ENCODE results near the gene CGB7.
A peak's percentile ranks its signal among the peaks of the same experiment; 100 is the strongest.
"Not testable (repeated sequence)": the region's sequence is repeated elsewhere in the genome, so short reads cannot be mapped to it uniquely, and the experiment has no call there.

Gene CGB7

DNA sequence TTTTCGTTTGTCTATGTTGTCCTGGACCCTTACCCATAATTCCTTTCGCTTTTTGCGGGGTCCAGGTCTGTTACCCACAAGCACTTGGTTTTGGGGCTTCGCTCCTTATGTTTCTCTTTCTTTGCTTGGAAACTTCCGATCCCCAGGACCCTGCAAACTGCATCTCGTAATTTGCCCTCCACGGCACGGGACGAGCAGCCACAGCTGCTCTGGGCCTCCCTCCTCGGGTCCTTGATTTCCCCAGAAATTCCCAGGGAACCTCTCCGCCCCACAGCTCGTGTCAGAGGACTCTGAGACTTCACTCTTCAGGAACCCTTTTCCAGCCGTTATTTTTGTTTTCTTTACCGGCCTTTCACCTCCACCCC lies 28.3 kb upstream of the CGB7 start:
- no peak for DNase-seq (ENCODE audit: low read depth in 2 of 2)
- TF ChIP-seq CTCF (IDR thresholded peaks at IDR 0.05; ENCODE audit: low read depth, low read length), result no peak

DNA sequence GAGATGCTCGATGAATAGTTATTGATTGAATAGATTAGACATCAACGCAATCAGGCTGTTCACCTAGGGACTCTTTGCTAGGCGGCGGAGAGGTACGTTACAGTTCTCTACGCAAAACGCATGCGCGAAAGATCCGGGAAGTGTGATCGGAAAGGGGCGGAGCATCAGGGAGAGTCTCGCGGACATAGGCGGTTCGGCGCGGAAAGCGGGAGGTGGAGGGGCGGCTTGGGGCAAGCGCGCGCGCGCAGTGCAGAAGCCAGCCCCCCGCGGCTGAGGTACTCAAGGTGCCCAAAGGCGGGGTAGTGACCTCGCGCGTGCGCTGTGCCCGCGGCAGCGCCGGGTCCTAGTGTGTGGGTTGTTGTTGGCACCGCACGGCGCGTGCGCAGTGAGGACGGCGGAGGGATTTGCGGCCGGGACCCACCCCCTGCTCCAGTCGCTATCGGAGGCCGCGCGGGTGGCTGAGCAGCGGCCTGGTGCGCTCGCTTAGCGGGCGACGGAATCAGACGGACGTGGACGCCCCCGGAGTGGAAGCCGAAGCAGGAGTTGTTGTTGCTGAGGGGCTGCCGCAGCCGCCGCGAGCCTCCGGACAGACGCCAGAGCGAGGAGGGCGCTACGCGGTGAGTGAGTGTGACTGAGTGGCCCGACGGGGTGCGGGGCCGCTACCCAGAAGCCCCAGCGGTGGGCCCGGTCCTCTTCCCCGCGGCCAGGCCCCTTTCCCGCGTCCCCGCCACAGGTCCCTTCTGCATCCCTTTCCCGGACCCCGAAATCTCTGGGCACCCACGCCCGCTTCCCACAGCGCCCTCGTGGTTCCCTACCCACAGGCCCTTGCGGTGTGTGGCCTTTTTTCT lies 27.7 kb upstream of the CGB7 start, which contains the start of gene SNRNP70:
SNRNP70 (plus strand) TSS at position 432 of the 848 bp plus-strand sequence. CDS start 964 bp downstream, outside the sequence.
- TF ChIP-seq CTCF (IDR thresholded peaks at IDR 0.05; ENCODE audit: low read depth, low read length), result no peak
- peak; percentile 100 for DNase-seq (ENCODE audit: low read depth in 2 of 2)
- H3K4me3 ChIP-seq (replicated peaks in 1 of 2; ENCODE audit: low read depth in 2 of 2, low read length in 2 of 2), result peak within 1 kb of the TSS; percentile 92 to 95

More for the DNA sequence above, 28.3 kb upstream of the CGB7 start:
- peak overlapping the region; percentile 92 to 95 for H3K4me3 ChIP-seq (replicated peaks in 1 of 2; ENCODE audit: low read depth in 2 of 2, low read length in 2 of 2)

DNA sequence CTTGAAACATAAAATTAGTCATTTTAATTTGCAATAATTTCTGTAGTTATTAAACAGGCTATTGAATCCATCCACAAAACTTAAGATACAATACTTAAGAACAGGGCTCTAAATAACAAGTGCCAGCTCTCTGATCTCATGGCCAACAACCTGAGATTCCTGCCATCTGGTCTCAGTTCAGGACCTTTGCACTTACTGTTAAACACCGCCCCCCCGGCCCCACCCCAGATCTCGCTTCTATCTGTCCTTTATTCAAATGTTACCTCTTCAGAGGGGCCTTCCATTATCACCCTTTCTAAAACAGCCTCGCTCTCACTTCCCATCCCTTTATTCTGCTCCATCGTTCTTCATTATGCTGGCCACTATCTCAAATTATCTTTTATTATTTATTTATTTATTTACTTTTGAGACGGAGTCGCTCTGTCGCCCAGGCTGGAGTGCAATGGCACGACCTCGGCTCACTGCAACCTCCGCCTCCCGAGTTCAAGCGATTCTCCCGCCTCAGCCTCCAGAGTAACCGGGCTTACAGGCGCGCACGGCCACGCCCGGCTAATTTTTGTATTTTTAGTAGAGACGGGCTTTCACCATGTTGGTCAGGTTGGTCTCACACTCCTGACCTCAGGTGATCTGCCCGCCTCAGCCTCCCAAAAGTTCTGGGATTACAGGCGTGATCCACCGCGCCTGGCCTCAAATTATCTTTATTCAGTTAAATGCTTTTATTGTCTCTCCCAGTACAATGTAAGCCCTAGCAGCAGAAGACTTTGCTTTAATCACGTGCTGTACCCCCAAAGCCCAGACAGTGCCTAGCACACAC lies 26.9 kb upstream of the CGB7 start:
- DNase-seq (ENCODE audit: low read depth in 2 of 2), result no peak
- no peak for TF ChIP-seq CTCF (IDR thresholded peaks at IDR 0.05; ENCODE audit: low read depth, low read length)
- H3K4me3 ChIP-seq (replicated peaks in 1 of 2; ENCODE audit: low read depth in 2 of 2, low read length in 2 of 2), result peak overlapping the region; percentile 19 to 92

DNA sequence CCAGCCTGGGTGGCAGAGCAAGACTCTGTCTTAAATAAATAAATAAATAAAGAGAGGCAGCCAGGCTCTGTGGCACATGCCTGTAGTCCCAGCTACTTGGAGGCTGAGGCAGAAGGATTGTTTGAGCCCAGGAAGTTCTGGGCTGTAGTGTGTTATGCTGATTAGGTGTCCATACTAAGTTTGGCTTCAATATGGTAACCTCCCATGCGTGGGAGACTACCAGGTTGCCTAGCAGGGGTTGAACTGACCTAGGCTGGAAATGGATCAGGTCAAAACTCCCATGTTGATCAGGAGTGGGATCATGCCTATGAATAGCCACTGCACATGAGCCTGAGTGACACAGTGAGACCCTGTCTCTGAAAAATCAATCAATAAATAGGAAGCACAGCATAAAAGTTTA lies 23.7 kb upstream of the CGB7 start:
- H3K4me3 ChIP-seq (replicated peaks in 1 of 2; ENCODE audit: low read depth in 2 of 2, low read length in 2 of 2), result no peak overlapping the region
- DNase-seq (ENCODE audit: low read depth in 2 of 2), result no peak
- TF ChIP-seq CTCF (IDR thresholded peaks at IDR 0.05; ENCODE audit: low read depth, low read length), result no peak

DNA sequence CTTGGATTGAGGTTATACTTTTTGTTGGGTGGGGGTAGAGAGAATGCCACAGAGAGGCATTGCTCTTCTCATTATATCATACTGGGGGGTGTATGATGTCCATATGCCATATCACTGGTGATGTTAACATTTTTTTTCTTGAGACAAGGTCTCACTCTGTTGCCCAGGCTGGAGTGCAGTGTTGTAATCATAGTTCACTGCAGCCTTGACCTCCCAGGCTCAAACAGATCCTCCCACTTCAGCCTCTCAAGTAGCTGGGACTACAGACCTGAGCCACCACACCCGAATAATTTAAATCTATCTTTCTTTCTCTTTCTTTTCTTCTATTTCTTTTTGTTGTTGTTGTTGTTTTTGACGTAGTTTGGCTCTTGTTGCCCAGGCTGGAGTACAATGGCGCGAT lies 22.8 kb upstream of the CGB7 start:
- H3K4me3 ChIP-seq (replicated peaks in 1 of 2; ENCODE audit: low read depth in 2 of 2, low read length in 2 of 2), result no peak overlapping the region
- no peak for TF ChIP-seq CTCF (IDR thresholded peaks at IDR 0.05; ENCODE audit: low read depth, low read length)
- DNase-seq (ENCODE audit: low read depth in 2 of 2), result no peak

DNA sequence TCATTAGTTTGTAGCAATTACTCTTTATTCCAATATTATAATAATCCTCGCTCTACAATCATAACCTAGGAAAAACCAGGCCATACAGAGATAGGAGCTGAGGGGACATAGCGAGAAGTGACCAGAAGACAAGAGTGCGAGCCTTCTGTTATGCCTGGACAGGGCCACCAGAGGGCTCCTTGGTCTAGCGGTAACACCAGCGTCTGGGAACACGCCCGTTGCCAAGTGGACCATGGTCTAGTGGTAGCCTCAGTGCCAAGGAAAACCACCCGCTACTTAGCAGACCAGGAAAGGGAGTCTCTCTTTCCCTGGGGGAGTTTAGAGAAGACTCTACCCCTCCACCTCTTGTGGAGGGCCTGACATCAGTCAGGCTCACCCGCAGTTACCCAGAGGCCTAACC lies 17.3 kb upstream of the CGB7 start:
- peak; percentile 58 for TF ChIP-seq CTCF (IDR thresholded peaks at IDR 0.05; ENCODE audit: low read depth, low read length)
- peak; percentile 68 to 77 for DNase-seq (ENCODE audit: low read depth in 2 of 2)
- H3K4me3 ChIP-seq (replicated peaks in 1 of 2; ENCODE audit: low read depth in 2 of 2, low read length in 2 of 2), result not testable (repeated sequence)
